K562 (cell line): Measurements from ENCODE around the gene LY6G6C. TPM values are rescaled to one million over a fixed set of nuclear protein-coding genes. Genes with fewer than 3 reads are reported as not detected.

Experiments
- CCAR2 ChIP-seq: fragments of 200-400 bp; formaldehyde crosslinking; IDR thresholded peaks from 2 replicates; pipeline ENCODE4 v1.6.1; 2017; ENCODE audit warnings: mild to moderate bottlenecking, low read depth, low read length
- HNRNPK ChIP-seq: fragments of 200-400 bp; formaldehyde crosslinking; IDR thresholded peaks from one replicate; pipeline ENCODE4 v1.6.1; 2018; ENCODE audit warnings: mild to moderate bottlenecking, low read depth, low read length; ENCODE audit not compliant: poor library complexity, severe bottlenecking
- KDM5B ChIP-seq: fragments of 200-600 bp; sonication (generic); IDR thresholded peaks from 2 replicates; pipeline ENCODE4 v1.6.1; 2012; ENCODE audit warnings: low read depth, mild to moderate bottlenecking, moderate library complexity, low read length, control low read depth, inconsistent platforms; ENCODE audit not compliant: insufficient replicate concordance
- MCM5 ChIP-seq: fragments of 450-650 bp; IDR thresholded peaks from 2 replicates; pipeline ENCODE4 v1.6.1; 2016; ENCODE audit warnings: low read depth
- MITF ChIP-seq: IDR thresholded peaks from 2 replicates; pipeline ENCODE4 v1.6.1; 2014; ENCODE audit warnings: antibody characterized with exemption
- PKNOX1 ChIP-seq: fragments of 450-650 bp; IDR thresholded peaks from 2 replicates; pipeline ENCODE4 v1.6.1; 2016
- RBM25 ChIP-seq: fragments of 200-400 bp; formaldehyde crosslinking; IDR thresholded peaks from 2 replicates; pipeline ENCODE4 v1.6.1; 2018; ENCODE audit warnings: low read length, low read depth, moderate library complexity; ENCODE audit not compliant: severe bottlenecking
- SMARCA5 ChIP-seq: fragments of 450-650 bp; IDR thresholded peaks from 2 replicates; pipeline ENCODE4 v1.6.1; 2016
- YBX1 ChIP-seq: fragments of 450-650 bp; IDR thresholded peaks from 2 replicates; pipeline ENCODE4 v1.7.1; 2016; ENCODE audit warnings: mild to moderate bottlenecking
- ZBTB11 ChIP-seq, 3 experiments: fragments of 200-800 bp in 1 of 3; fragments of 250-450 bp in 1 of 3; fragments of 450-650 bp in 1 of 3; sonication (Bioruptor Pico) in 1 of 3; sonication (Bioruptor generic) in 1 of 3; formaldehyde crosslinking in 1 of 3; IDR thresholded peaks; 2 replicates each; pipeline versions ENCODE4 v1.6.1 to v1.8.0; 2016 to 2022; ENCODE audit warnings: mild to moderate bottlenecking in 2 of 3, missing genetic modification characterization in 2 of 3, missing compliant biosample characterization in 1 of 3, moderate library complexity in 1 of 3
- ZC3H11A ChIP-seq: IDR thresholded peaks from 2 replicates; pipeline ENCODE4 v1.6.1; 2012; ENCODE audit warnings: low read depth, low read length, improper control_type of control experiment
- ZNF174 ChIP-seq: fragments of 250-450 bp; sonication (Bioruptor Pico); IDR thresholded peaks from 2 replicates; pipeline ENCODE4 v1.4.0; 2020; ENCODE audit warnings: mild to moderate bottlenecking
- ZNF75A ChIP-seq: fragments of 450-650 bp; formaldehyde crosslinking; IDR thresholded peaks from 2 replicates; pipeline ENCODE4 v1.4.0; 2020; ENCODE audit warnings: mild to moderate bottlenecking
- polyA plus RNA-seq, 8 experiments: library from polyadenylated mRNA; depleted of rRNA in 4 of 8; stranded (reverse) in 5 of 8; unstranded in 3 of 8; fragments of >200 nt; fragmentation: Nextera tagmentation in 2 of 8; fragmentation: Illumina TruSeq in 1 of 8; extraction: Ambion mirVana in 2 of 8; extraction: Trizol in 1 of 8; gene quantifications; 2 replicates each; pipeline versions ENCODE4 v1.2.1 to v1.2.3, GENCODE V29; 2011 to 2014; ENCODE audit warnings: inconsistent platforms in 1 of 8, missing spikeins in 1 of 8
- total RNA-seq, 7 experiments: library from RNA; depleted of rRNA in 6 of 7; stranded (reverse); fragments of >200 nt in 6 of 7; fragmentation: Illumina TruSeq in 2 of 7; extraction: Trizol in 2 of 7; gene quantifications; 2 replicates each; pipeline versions ENCODE4 v1.2.1 to v1.2.3, GENCODE V29; 2011 to 2021; ENCODE audit warnings: low replicate concordance in 1 of 7
- TF ChIP-seq, protein P1 (sequence below): fragments of 250-450 bp; sonication (Bioruptor Pico); IDR thresholded peaks from 2 replicates; pipeline ENCODE4 v1.8.0; 2021; ENCODE audit warnings: moderate library complexity, mild to moderate bottlenecking, inconsistent platforms

Gene LY6G6C
- total and polyA plus RNA-seq, 9 of the 15 experiments (the other 6 are each of a cell fraction or from before 2014, with no cell fraction given), result 0.06 to 0.20 TPM; not detected in 7

DNA sequence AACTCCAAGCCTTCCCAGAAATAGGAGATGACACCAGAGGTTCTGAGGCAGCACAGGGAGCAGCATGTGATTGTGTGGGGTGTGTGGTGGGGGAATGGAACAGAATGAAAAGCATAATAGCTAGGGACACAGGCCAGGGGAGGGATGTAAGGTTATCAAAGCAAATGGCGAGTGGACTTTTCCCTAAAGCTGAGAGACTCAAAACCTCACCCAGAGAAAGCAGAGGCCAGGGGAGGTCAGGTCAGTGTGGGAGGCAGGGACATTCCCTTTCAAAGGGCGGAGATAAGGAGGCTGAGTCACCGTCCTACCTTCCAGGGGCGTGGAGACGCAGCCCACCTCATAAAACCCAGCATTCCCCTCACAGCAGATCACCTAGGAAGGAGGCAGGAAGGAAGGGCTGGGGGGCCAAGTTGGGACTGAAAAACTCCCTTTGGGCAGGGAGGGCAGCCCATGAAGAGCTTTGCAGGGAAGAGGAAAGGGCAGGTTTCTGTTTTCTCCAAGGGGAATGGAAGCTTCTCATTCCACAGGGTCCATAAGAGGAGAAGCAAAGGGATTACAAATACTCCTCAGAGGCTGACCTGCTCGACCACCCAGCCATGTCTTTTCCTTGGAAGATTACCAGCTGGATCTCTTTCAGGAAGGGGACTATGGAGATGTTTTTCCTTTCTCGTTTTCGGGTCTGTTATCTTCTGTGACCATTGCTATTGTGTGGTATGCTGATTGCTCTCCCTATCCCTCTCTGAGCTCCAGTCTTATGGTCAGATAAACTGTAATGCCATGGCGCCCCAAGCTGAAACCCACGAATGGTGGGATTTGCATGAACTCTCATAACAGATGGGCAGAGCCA lies 31.1 kb downstream of the LY6G6C start (continued):
- no peak; the same call in 1 of the 2 replicates for TF ChIP-seq MITF
- TF ChIP-seq KDM5B, result peak; percentile 21
- TF ChIP-seq RBM25, result peak; percentile 89
- no peak for TF ChIP-seq ZNF75A (CRISPR knock-in tag)
- peak; percentile 97 for TF ChIP-seq SMARCA5
- TF ChIP-seq ZNF174 (CRISPR knock-in tag), result no peak
- TF ChIP-seq ZBTB11 (CRISPR knock-in tag; IDR thresholded peaks at IDR 0.05), result peak in 2 of 3 experiments; percentile 9 to 57; a peak in 2 of 6 replicates
- TF ChIP-seq CCAR2, result no peak
- no peak for TF ChIP-seq PKNOX1
- TF ChIP-seq ZC3H11A, result no peak
- TF ChIP-seq, protein P1, sequence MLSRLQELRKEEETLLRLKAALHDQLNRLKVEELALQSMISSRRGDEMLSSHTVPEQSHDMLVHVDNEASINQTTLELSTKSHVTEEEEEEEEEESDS, result no peak
- no peak for TF ChIP-seq YBX1
- no peak for TF ChIP-seq HNRNPK
- no peak for TF ChIP-seq MCM5
